Psoas muscle (tissue), 7 donors: Measurements from ENCODE around the gene OR10AD1. TPM values are rescaled to one million over a fixed set of nuclear protein-coding genes. Genes with fewer than 3 reads are reported as not detected.

ENCODE experiments used
- polyA plus RNA-seq, 3 donors: library from polyadenylated mRNA; stranded (reverse); fragments of 200-250 nt; gene quantifications; one replicate each; pipeline ENCODE4 v1.2.3, GENCODE V29; 2013
- total RNA-seq, 4 donors: library from RNA; stranded (reverse); fragmentation: NEBNext Ultra II Directional in 2 of 4; extraction: Animal tissue kit (Norgen Biotek cat#: 25700) in 2 of 4; gene quantifications; one replicate each; pipeline versions ENCODE4 v1.2.1 to v1.2.4, GENCODE V29; 2021 to 2023
- donor health status: healthy with polysubstance abuse.
- donor health status: DM: no; HTN: no; CAD: no; lungs with moderate emphysema.
- donor health status: Bipolar disorder and iron deficiency.
- donor health status: healthy.
- donor health status: DM: no; HTN: no; CAD: no.
- donor health status: DM: no; HTN: no; CAD: no.
- donor health status: DM: yes; HTN: yes; CAD: no.

The OR10AD1 gene
- total and polyA plus RNA-seq, 7 donors: 0.01 TPM; not detected in 6

Other genes with a start within 250 kb of the OR10AD1 start
- 10 to 100 TPM in 3 of 4 donors, 1 to 10 TPM in 1; 7.7 to 15.8 (median 12.6) TPM for gene TMEM106C, start 239.7 kb downstream of the OR10AD1 start, total RNA-seq
- gene TMEM106C, start 239.7 kb downstream of the OR10AD1 start, polyA plus RNA-seq: 10 to 100 TPM; 14.3 to 33.4 (median 14.7) TPM
- under 1 TPM in 1 of 4 donors, not detected in 3; 0.06 TPM for gene COL2A1, start 198.8 kb downstream of the OR10AD1 start, total RNA-seq
- gene COL2A1, start 198.8 kb downstream of the OR10AD1 start, polyA plus RNA-seq: under 1 TPM in 2 of 3 donors, not detected in 1; 0.07 to 0.41 TPM
- 10 to 100 TPM in 1 of 4 donors, 1 to 10 TPM in 3; 6.3 to 10.2 (median 8.0) TPM for gene SENP1, start 97.2 kb downstream of the OR10AD1 start, total RNA-seq
- gene SENP1, start 97.2 kb downstream of the OR10AD1 start, polyA plus RNA-seq: 1 to 10 TPM; 3.2 to 6.2 (median 3.3) TPM
- gene PFKM, start 83.9 kb downstream of the OR10AD1 start, total RNA-seq: 1,000 to 10,000 TPM in 1 of 4 donors, 100 to 1,000 TPM in 3; 618 to 1,283 (median 817) TPM
- gene PFKM, start 83.9 kb downstream of the OR10AD1 start, polyA plus RNA-seq: 100 to 1,000 TPM in 2 of 3 donors, 10 to 100 TPM in 1; 65.1 to 529 (median 344) TPM
- 100 to 1,000 TPM; 158 to 477 (median 228) TPM for gene ASB8, start 45.8 kb downstream of the OR10AD1 start, total RNA-seq
- 100 to 1,000 TPM in 2 of 3 donors, 10 to 100 TPM in 1; 49.3 to 206 (median 155) TPM for gene ASB8, start 45.8 kb downstream of the OR10AD1 start, polyA plus RNA-seq
- gene CCDC184, start 19.6 kb downstream of the OR10AD1 start, total RNA-seq: under 1 TPM; 0.47 to 0.84 (median 0.63) TPM
- gene CCDC184, start 19.6 kb downstream of the OR10AD1 start, polyA plus RNA-seq: under 1 TPM; 0.16 to 0.49 (median 0.45) TPM
- gene ZNF641, start 147.6 kb upstream of the OR10AD1 start, total RNA-seq: 10 to 100 TPM; 17.4 to 41.5 (median 22.5) TPM
- gene ZNF641, start 147.6 kb upstream of the OR10AD1 start, polyA plus RNA-seq: 10 to 100 TPM in 2 of 3 donors, 1 to 10 TPM in 1; 5.8 to 25.1 (median 12.8) TPM